ENCODE results near the gene MAP7D3. TPM values are rescaled to one million over a fixed set of nuclear protein-coding genes. Genes with fewer than 3 reads are reported as not detected.

Gene MAP7D3
- total and polyA plus RNA-seq, 2 of the 8 experiments (the other 6 are each of a cell fraction or from before 2014, with no cell fraction given): 4.8 to 19.6 TPM

GRCh38 chrX:136192135-136192534 lies 59.1 kb downstream of the MAP7D3 start:
- FAIRE-seq: no peak
- Histone ChIP-seq H3K4me2 (ENCODE audit: insufficient read depth in 1 of 2, low read depth in 2 of 2, low read length in 2 of 2) (no peak overlapping the region), H3K36me3 (ENCODE audit: control insufficient read depth in 2 of 4, insufficient read depth in 4 of 4, low read length in 3 of 4) (no peaks in the 10 kb centered on the region), H4K91ac (replicated peaks; ENCODE audit: insufficient read length, low read length) (no peak overlapping the region), H2BK120ac (replicated peaks; ENCODE audit: low read depth, low read length) (no peak overlapping the region), H3K4ac (replicated peaks; ENCODE audit: insufficient read length, low read depth, low read length) (no peak overlapping the region), H3K79me2 (ENCODE audit: control insufficient read depth in 1 of 2, insufficient read depth in 2 of 2, low read length in 2 of 2) (no peaks in the 10 kb centered on the region), H3K4me3 (ENCODE audit: extremely low read depth in 1 of 4, insufficient read depth in 2 of 4, low read depth in 3 of 4, low read length in 4 of 4) (no peak overlapping the region), H3K14ac (ENCODE audit: insufficient read length) (no peak overlapping the region), H3K4me1 (replicated peaks in 1 of 4; ENCODE audit: control insufficient read depth in 3 of 4, insufficient read depth in 4 of 4, low read length in 3 of 4) (no peaks in the 10 kb centered on the region), H2BK20ac (ENCODE audit: low read length) (no peak overlapping the region), H2BK12ac (ENCODE audit: low read depth, low read length) (no peak overlapping the region), H2AFZ (ENCODE audit: low read length) (no peak overlapping the region), H4K5ac (ENCODE audit: insufficient read length, low read depth, low read length) (no peak overlapping the region), H3K56ac (replicated peaks; ENCODE audit: insufficient read length, low read depth, low read length) (no peak overlapping the region), H2BK15ac (ENCODE audit: low read length) (no peak overlapping the region), H3K27me3 (replicated peaks in 1 of 4; ENCODE audit: control insufficient read depth in 3 of 4, extremely low read depth in 1 of 4, insufficient read depth in 3 of 4, low read length in 3 of 4) (no peaks in the 10 kb centered on the region), H3K79me1 (ENCODE audit: low read depth, low read length) (no peaks in the 10 kb centered on the region), H2AK5ac (ENCODE audit: low read depth, low read length) (no peak overlapping the region), H3K23ac (ENCODE audit: insufficient read length) (no peak overlapping the region), H3K9me3 (ENCODE audit: insufficient read depth in 2 of 2, low read depth in 1 of 2, low read length in 1 of 2) (no peaks in the 10 kb centered on the region), H4K20me1 (replicated peaks in 1 of 2; ENCODE audit: control insufficient read depth in 1 of 2, insufficient read depth in 2 of 2, low read length in 2 of 2) (peaks cover 0 to 2% of the 10 kb centered on the region in 2 experiments), H3K18ac (ENCODE audit: extremely low read depth, low read length) (no peak overlapping the region), H3K27ac (ENCODE audit: low read depth, low read length) (no peak overlapping the region), H3K23me2 (ENCODE audit: low read depth, low read length) (no peaks in the 10 kb centered on the region), H2BK5ac (ENCODE audit: low read depth, low read length) (no peak overlapping the region), H4K8ac (ENCODE audit: extremely low read depth, insufficient read depth, low read length) (no peak overlapping the region), H3K9ac (replicated peaks in 1 of 4; ENCODE audit: extremely low read depth in 1 of 4, low read depth in 3 of 4, low read length in 3 of 4) (no peak overlapping the region)
- DNase-seq (ENCODE audit: low read depth in 1 of 2, low spot score in 2 of 2): no peak
- WGBS, 2 experiments (ENCODE audit: extremely low coverage in 1 of 2, insufficient coverage in 1 of 2, insufficient read length in 1 of 2, insufficient replicate concordance in 2 of 2, low coverage in 1 of 2, low lambda C conversion rate in 2 of 2, missing lambda C conversion rate in 1 of 2): 94% methylated on average over 2 of the region's 2 CpGs; no CpG with 5 or more reads in 1 of the 2 experiments
- POLR2A ChIA-PET (ENCODE audit: partially characterized antibody): no interaction called here
- CTCF ChIA-PET (ENCODE audit: partially characterized antibody): interaction anchor here (1.4 kb wide), 1 partner anchor 29 kb away, joined by 4 read pairs; no protein-coding TSS in a partner anchor
- TF ChIP-seq ATF3 (IDR thresholded peaks at IDR 0.05; ENCODE audit: insufficient read depth, low read depth, low read length) (no peak), FOSL1 (IDR thresholded peaks at IDR 0.05; ENCODE audit: insufficient read depth, low read depth, low read length) (no peak), CEBPB (IDR thresholded peaks at IDR 0.05; ENCODE audit: low read depth, low read length) (no peak), JUN (IDR thresholded peaks at IDR 0.05; ENCODE audit: low read depth, low read length) (no peak), SUZ12 (IDR thresholded peaks at IDR 0.05; ENCODE audit: low read length) (no peak), ZNF274 (IDR thresholded peaks at IDR 0.05; ENCODE audit: borderline replicate concordance, extremely low read depth, low read length) (no peak), KDM1A (IDR thresholded peaks at IDR 0.05; ENCODE audit: borderline replicate concordance, low read length) (no peak), RNF2 (IDR thresholded peaks at IDR 0.05; ENCODE audit: borderline replicate concordance, low read depth, low read length, missing control alignments, poor library complexity, severe bottlenecking) (no peak), TBP (IDR thresholded peaks at IDR 0.05; ENCODE audit: low read depth, low read length) (no peak), POLR2AphosphoS5 (IDR thresholded peaks at IDR 0.05; ENCODE audit: low read depth, low read length) (no peak), TCF12 (IDR thresholded peaks at IDR 0.05; ENCODE audit: low read depth, low read length) (no peak)
